A673 (cell line): ENCODE results near the gene RASGRP1. TPM values are rescaled to one million over a fixed set of nuclear protein-coding genes. Genes with fewer than 3 reads are reported as not detected.

Experiments
- BruUV-seq: library from RNA; stranded (reverse); fragments of 400-500 nt; replicated peaks from 2 replicates; lab custom pipeline; 2021; lab: Mats Ljungman, UMichigan
- CTCF ChIA-PET: fragments of 300-600 bp; sonication (Branson Sonifier 250); formaldehyde crosslinking; loops from one replicate; lab custom pipeline; 2022; ENCODE audit warnings: antibody characterized with exemption; lab: Charles Lee
- POLR2A ChIA-PET: fragments of 300-600 bp; sonication (Branson Sonifier 250); formaldehyde crosslinking; loops from one replicate; lab custom pipeline; 2022; ENCODE audit warnings: antibody characterized with exemption; ENCODE audit not compliant: low non-redundant PET; lab: Charles Lee
- DNase-seq: peaks from one replicate; pipeline ENCODE4 v3.0.0-alpha.2; 2015; ENCODE audit warnings: low spot score
- H3K27ac ChIP-seq: fragments of 200-600 bp; sonication (generic); 2 replicates; pipeline ENCODE4 v1.5.1; 2016; ENCODE audit warnings: mixed run types, low read depth, mild to moderate bottlenecking, mixed read lengths, antibody characterized with exemption, low read length; ENCODE audit not compliant: poor library complexity, severe bottlenecking
- H3K27me3 ChIP-seq: fragments of 200-600 bp; sonication (generic); replicated peaks from 2 replicates; pipeline ENCODE4 v1.6.1; 2017; ENCODE audit warnings: mixed run types, low read depth, mild to moderate bottlenecking, mixed read lengths, antibody characterized with exemption, low read length; ENCODE audit not compliant: insufficient read depth, poor library complexity
- H3K36me3 ChIP-seq: fragments of 200-600 bp; sonication (generic); 2 replicates; pipeline ENCODE4 v1.6.1; 2016; ENCODE audit warnings: mixed run types, mild to moderate bottlenecking, mixed read lengths, antibody characterized with exemption, low read length; ENCODE audit not compliant: insufficient read depth, poor library complexity, severe bottlenecking
- H3K4me1 ChIP-seq: fragments of 200-600 bp; sonication (generic); 2 replicates; pipeline ENCODE4 v1.6.1; 2017; ENCODE audit warnings: mixed run types, mild to moderate bottlenecking, mixed read lengths, antibody characterized with exemption, low read length; ENCODE audit not compliant: insufficient read depth, poor library complexity, severe bottlenecking
- H3K4me3 ChIP-seq: fragments of 200-600 bp; sonication (generic); 2 replicates; pipeline ENCODE4 v1.5.1; 2016; ENCODE audit warnings: low read depth, mixed run types, mild to moderate bottlenecking, mixed read lengths, low read length; ENCODE audit not compliant: poor library complexity, severe bottlenecking
- H3K9me3 ChIP-seq: fragments of 200-600 bp; sonication (generic); 2 replicates; pipeline ENCODE4 v1.6.1; 2016; ENCODE audit warnings: mixed run types, low read depth, mild to moderate bottlenecking, mixed read lengths, antibody characterized with exemption, low read length; ENCODE audit not compliant: poor library complexity, severe bottlenecking
- EZH2 ChIP-seq: fragments of 200-600 bp; sonication (generic); IDR thresholded peaks from 2 replicates; pipeline ENCODE4 v1.6.1; 2017; ENCODE audit warnings: borderline replicate concordance, low read depth, mild to moderate bottlenecking, mixed read lengths, antibody characterized with exemption, low read length; ENCODE audit not compliant: poor library complexity, severe bottlenecking
- intact Hi-C: fragments of 100-400 bp; cut with micrococcal nuclease; formaldehyde crosslinking; loops from one replicate; pipeline ENCODE4 v1.10.0; 2022; ENCODE audit not compliant: unreplicated experiment
- total RNA-seq: library from RNA; stranded (reverse); gene quantifications from 2 replicates; pipeline ENCODE4 v1.2.3, GENCODE V29; 2021
- TF ChIP-seq, protein P1 (sequence below): fragments of 300-800, 200-600 bp; sonication (generic); conservative IDR thresholded peaks from 2 replicates; pipeline ENCODE4 v1.5.1; 2017; ENCODE audit warnings: low read depth, mild to moderate bottlenecking, antibody characterized with exemption, low read length, moderate library complexity, mixed read lengths

RASGRP1 gene
- total RNA-seq, 1 experiment from 2014 or later, result not detected

DNA sequence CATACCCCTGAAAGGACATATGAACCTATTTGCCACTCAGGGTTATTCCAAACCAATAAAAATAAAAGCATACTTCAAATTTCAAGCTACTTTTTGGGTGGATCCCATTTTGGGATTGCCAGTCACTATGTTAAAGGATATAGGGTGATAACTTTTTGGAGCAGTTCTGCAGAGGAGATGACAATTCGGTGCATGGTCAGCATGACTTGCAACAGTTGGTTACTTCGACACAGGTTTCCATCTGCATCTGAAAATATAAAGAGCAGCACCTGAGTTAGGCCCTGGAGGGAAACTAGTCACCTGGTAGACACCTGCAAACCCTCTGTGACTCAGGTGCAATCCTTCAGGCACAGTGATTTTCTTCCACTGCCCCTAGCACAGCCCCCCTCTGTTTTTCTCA, 38.5 kb downstream of the RASGRP1 start:
- intact Hi-C loops, result no loop called here
- no TSS peak for BruUV-seq
- Histone ChIP-seq H3K36me3 (no peaks in the 10 kb centered on the region), H3K4me3 (no peak overlapping the region), H3K4me1 (no peaks in the 10 kb centered on the region), H3K9me3 (no peaks in the 10 kb centered on the region), H3K27ac (no peak overlapping the region), H3K27me3 (no peaks in the 10 kb centered on the region)
- POLR2A ChIA-PET, result no interaction called here
- CTCF ChIA-PET, result no interaction called here
- no peak for DNase-seq
- TF ChIP-seq, protein P1, sequence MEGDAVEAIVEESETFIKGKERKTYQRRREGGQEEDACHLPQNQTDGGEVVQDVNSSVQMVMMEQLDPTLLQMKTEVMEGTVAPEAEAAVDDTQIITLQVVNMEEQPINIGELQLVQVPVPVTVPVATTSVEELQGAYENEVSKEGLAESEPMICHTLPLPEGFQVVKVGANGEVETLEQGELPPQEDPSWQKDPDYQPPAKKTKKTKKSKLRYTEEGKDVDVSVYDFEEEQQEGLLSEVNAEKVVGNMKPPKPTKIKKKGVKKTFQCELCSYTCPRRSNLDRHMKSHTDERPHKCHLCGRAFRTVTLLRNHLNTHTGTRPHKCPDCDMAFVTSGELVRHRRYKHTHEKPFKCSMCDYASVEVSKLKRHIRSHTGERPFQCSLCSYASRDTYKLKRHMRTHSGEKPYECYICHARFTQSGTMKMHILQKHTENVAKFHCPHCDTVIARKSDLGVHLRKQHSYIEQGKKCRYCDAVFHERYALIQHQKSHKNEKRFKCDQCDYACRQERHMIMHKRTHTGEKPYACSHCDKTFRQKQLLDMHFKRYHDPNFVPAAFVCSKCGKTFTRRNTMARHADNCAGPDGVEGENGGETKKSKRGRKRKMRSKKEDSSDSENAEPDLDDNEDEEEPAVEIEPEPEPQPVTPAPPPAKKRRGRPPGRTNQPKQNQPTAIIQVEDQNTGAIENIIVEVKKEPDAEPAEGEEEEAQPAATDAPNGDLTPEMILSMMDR, result no peak
- no peak for TF ChIP-seq EZH2

DNA sequence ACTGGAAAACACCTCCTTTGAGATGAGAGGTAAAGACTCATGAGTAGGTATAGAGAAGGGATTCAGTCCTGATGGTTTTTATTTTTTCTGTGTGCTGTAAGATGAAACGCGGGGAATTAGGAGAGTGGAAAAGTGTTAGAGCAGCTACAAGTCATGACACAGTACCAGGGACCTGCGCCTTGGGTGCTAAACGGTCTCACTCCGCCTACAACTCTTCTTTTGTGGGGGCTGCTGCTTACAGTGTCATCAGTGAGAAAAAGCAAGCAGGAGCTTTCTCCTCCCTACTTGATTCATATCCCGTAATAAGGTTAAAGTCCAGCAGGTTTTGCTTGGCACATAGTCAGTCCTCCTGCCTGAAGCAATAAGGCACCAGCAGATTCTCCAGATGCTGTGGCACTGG, 39.1 kb downstream of the RASGRP1 start:
- H3K36me3 ChIP-seq, result no peaks in the 10 kb centered on the region
- ChIA-PET CTCF (no interaction called here), POLR2A (no interaction called here)
- H3K27me3 ChIP-seq, result peaks cover 3% of the 10 kb centered on the region
- no peaks in the 10 kb centered on the region for H3K4me1 ChIP-seq
- TF ChIP-seq, protein P1, result no peak
- no peak for TF ChIP-seq EZH2
- DNase-seq, result no peak
- BruUV-seq, result no TSS peak
- intact Hi-C loops, result no loop called here
- H3K9me3 ChIP-seq, result no peaks in the 10 kb centered on the region
- H3K4me3 ChIP-seq, result no peak overlapping the region
- no peak overlapping the region for H3K27ac ChIP-seq

DNA sequence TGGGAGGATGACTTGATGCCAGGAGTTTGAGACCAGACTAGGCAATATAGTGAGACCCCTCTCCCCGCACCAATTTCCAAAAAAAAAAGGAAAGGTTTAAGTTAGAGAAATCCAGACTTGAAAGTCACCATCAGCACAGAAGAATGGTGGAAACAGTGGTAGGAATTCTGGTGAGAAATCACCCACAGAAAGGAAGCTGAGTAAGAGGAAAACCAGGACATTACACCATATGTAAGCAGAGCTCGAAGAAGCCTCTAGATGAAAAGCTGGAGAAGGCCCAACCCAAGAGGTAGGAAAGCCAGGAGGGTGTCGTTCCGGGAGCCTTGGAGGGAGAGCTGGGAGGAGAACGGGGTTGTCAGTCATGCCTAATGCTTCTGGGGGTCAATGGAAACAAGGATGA, 40.5 kb downstream of the RASGRP1 start:
- CTCF ChIA-PET, result interaction anchor here (0.6 kb wide), 1 partner anchor 10 kb away, joined by 3 read pairs; no protein-coding TSS in a partner anchor
- TF ChIP-seq EZH2, result no peak
- TF ChIP-seq, protein P1, result no peak
- POLR2A ChIA-PET, result no interaction called here

More for the DNA sequence above, 40.5 kb downstream of the RASGRP1 start:
- DNase-seq, result no peak
- H3K4me3 ChIP-seq, result no peak overlapping the region
- H3K36me3 ChIP-seq, result no peaks in the 10 kb centered on the region
- no peak overlapping the region for H3K27ac ChIP-seq
- BruUV-seq, result no TSS peak
- H3K9me3 ChIP-seq, result no peaks in the 10 kb centered on the region
- intact Hi-C loops, result no loop called here
- H3K4me1 ChIP-seq, result no peaks in the 10 kb centered on the region
- peaks cover 16% of the 10 kb centered on the region for H3K27me3 ChIP-seq
